ENCODE measurements around the gene PLCB1.

Gene PLCB1

GRCh38 chr20:8304124-8304816, 172.2 kb downstream of the PLCB1 start:
- peak; percentile 10 for DNase-seq

GRCh38 chr20:8305449-8305978, 173.4 kb downstream of the PLCB1 start:
- DNase-seq: peak; percentile 75

- DNase-seq: no peak
Observed at GRCh38 chr20:8306937-8307336, 174.9 kb downstream of the PLCB1 start.

- no peak for DNase-seq
Observed at GRCh38 chr20:8309634-8310033, 177.6 kb downstream of the PLCB1 start.

GRCh38 chr20:8310618-8311017, 178.6 kb downstream of the PLCB1 start:
- DNase-seq: no peak

GRCh38 chr20:8313073-8313472, 181.0 kb downstream of the PLCB1 start:
- no peak for DNase-seq

GRCh38 chr20:8315639-8316573, 183.8 kb downstream of the PLCB1 start:
- no peak for DNase-seq

GRCh38 chr20:8317448-8317847, 185.4 kb downstream of the PLCB1 start:
- no peak for DNase-seq

- peak; percentile 29 for DNase-seq
Observed at GRCh38 chr20:8318965-8319625, 187.0 kb downstream of the PLCB1 start.

- DNase-seq: peak; percentile 38
Observed at GRCh38 chr20:8320306-8320705, 188.2 kb downstream of the PLCB1 start.

GRCh38 chr20:8321001-8321400, 188.9 kb downstream of the PLCB1 start:
- DNase-seq: peak; percentile 23

- peak; percentile 25 for DNase-seq
Observed at GRCh38 chr20:8322662-8323217, 190.7 kb downstream of the PLCB1 start.

GRCh38 chr20:8326191-8326590, 194.1 kb downstream of the PLCB1 start:
- no peak for DNase-seq

- no peak for DNase-seq
Observed at GRCh38 chr20:8326899-8327298, 194.8 kb downstream of the PLCB1 start.

- DNase-seq: no peak
Observed at GRCh38 chr20:8328189-8328588, 196.1 kb downstream of the PLCB1 start.

GRCh38 chr20:8330319-8330784, 198.3 kb downstream of the PLCB1 start:
- peak; percentile 27 for DNase-seq

GRCh38 chr20:8330785-8331695, 199.0 kb downstream of the PLCB1 start:
- peak; percentile 92 for DNase-seq

- DNase-seq: no peak
Observed at GRCh38 chr20:8331740-8332412, 199.8 kb downstream of the PLCB1 start.

GRCh38 chr20:8334641-8335040, 202.6 kb downstream of the PLCB1 start:
- no peak for DNase-seq

- DNase-seq: no peak
Observed at GRCh38 chr20:8335059-8335458, 203.0 kb downstream of the PLCB1 start.
